ENCODE data around the gene NSUN5.
"Not testable (repeated sequence)": the region's sequence is repeated elsewhere in the genome, so short reads cannot be mapped to it uniquely, and the experiment has no call there.

Gene NSUN5

DNA sequence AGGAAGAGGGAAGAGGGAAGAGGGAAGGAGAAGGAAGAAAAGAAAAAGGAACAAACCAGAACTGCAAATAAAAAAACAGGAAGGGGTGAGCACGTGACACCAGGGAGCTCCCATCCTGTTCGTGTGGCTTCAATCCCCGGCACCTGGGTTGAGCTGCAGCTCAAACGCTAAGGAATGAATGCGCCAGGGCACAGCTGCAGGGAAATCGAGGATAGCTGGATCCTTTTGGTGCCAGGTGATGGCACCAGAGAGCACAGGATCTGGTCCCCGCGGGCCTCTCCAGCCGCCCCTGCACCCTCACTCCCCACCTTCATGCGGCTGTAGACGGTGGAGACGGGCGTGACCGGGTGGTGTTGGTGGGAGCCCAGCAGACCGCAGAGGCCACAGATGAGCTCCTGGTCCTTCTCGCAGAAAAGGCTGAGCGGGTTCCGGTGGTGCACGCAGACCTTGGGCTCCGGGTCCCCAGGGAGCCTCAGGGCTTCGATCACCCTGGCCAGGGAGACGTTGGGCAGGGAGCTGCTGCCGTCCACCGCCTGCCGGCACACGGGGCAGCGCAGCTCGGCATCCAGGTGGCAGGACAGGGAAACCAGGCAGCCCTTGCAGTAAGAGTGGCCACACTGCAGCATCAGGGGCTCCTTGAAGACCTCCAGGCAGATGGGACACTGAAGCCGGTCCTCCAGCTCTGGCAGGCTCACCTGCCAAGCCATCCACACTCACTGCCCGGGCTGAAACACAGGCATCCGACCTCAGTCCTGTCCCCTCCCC, 15.6 kb upstream of the NSUN5 start:
- not testable (repeated sequence) for FAIRE-seq

GRCh38 chr7:73323434-73324080, 14.9 kb upstream of the NSUN5 start:
- FAIRE-seq: not testable (repeated sequence)

DNA sequence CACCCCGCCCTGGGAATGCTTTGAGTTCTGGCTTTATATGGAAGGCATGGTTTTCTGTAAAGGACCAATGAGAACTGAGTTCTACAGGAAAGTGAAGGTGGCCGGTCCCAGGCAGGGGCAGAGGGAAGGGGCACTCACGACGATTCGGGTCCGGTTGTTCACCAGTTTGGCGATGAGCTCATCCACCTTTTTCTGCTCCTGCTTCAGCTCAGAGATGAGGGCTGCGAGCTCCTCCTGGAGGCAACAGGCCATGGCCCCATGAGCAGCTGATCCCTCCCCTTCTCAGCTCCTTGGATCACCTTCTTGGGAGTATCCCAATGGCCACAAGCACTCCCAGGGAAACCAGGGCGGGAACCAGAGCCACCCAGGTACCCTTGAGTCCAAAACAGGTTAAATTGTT, 11.4 kb upstream of the NSUN5 start:
- FAIRE-seq: not testable (repeated sequence)

- not testable (repeated sequence) for FAIRE-seq
Measured at GRCh38 chr7:73319541-73319940, 10.9 kb upstream of the NSUN5 start.

DNA sequence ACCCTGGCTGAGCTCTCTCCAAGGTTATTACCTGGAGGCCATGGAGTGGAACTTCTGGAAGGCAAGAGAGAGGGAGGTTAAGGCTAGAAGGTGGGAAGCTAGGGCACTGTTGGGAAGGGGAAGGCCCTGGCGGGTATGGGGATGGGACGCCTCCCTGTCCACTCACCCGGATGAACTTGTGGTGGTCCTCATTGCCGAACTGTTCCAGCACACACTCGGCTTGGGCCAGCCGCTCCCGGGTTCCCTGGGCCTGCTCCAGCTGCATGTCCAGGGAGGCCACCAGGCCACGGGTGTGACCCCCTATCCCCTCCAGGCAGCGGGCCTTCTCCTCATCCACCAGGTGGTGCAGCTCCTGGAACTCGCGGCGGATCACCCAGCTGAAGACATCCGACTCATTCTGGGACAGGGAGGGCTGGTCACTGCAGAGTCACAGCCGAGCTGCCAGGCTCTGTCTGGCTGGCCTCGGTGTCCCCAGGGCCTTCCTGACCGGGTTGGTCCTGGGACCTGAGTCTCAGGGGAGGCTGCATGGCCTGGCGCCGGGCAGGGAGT, 10.1 kb upstream of the NSUN5 start:
- FAIRE-seq: not testable (repeated sequence)

GRCh38 chr7:73316521-73316920, 7.9 kb upstream of the NSUN5 start:
- no peak for FAIRE-seq

DNA sequence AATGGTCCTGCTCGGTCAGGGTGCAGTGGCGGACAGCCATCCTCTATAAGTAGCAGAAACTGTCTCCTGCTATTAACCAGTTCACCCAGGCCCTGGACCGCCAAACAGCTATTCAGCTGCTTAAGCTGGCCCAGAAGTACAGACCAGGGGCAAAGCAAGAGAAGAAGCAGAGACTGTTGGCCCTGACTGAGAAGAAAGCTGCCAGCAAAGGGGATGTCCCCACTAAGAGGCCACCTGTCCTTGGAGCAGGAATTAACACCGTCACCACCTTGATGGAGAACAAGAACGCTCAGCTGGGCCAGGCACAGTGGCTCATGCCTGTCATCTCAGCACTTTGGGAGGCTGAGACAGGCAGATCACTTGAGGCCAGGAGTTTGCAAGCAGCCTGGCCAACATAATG, 5.6 kb upstream of the NSUN5 start:
- no peak for FAIRE-seq

DNA sequence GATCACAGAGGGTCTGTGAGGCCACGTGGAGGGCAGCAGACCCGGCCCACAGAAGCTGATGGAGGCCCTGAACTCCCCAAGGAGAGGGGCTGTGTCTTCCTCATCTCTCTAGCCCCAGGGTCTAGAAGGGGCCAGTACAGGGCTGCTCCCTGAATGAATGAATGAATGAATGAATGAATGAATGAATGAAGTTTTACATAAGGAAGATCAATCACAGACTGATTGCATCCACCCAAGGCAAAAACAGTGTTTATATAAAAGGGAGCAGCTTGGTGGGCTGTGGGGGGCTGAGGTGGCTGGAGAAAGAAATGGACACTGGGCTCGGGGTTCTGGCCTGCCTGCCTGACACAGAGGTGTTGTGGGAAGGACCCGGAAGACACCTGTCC, 4.9 kb upstream of the NSUN5 start:
- FAIRE-seq: no peak

DNA sequence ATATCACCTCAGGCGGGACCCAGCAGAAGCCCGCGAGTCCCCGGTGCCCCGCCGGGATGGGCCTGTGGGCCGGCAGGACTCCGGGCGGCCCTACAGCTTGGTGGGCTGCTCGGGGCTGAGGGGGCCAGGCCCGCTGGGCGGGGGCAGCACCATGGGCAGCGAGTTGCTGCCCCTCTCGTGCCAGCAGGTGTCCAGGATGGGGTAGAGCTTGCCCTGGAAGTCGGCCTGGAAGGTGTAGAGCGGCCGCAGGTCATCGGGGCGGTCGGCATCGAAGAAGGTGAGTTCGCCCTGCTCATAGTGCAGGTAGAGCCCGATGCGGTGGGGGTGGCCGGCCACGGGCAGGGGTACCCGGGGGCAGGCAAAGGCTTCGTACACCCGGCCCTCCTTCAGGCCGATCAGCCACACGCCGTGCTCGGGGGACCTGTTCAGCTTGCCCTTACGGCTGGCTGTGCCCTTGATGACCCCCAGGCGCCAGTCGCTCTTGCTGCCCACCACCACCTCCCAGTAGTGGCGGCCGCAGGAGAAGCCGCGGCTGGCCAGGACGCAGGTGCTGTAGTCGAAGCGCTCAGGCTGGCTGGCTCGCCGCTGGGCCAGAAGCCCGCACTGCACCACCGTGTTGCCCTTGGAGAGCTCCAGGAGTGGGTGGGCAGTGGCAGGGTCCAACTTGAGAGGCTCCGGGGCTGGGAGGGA, 4.3 kb upstream of the NSUN5 start:
- FAIRE-seq: no peak

- not testable (repeated sequence) for FAIRE-seq
Measured at GRCh38 chr7:73311421-73311820, 2.8 kb upstream of the NSUN5 start.

GRCh38 chr7:73308074-73308664, 457 bp downstream of the NSUN5 start:
- FAIRE-seq: no peak

DNA sequence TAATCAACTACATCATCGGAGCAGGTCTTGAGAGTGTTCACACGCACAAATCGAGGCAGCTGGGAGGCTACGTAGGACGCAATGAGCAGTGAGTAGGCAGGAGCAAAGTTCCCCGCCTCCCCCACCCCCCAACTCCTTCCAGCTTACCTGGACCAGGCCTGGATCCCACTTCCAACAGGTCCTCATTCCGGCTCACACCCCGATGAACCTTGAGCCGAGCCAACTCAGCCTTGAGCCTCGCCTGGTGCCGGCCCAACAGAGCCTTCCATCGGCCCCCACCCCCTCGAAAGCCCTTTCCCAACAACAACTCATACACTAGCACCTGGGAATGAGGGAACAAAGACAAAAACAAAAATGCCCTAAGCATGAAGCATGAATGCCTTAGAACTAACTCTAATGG, 1.2 kb downstream of the NSUN5 start:
- FAIRE-seq: no peak

GRCh38 chr7:73304612-73305387, 3.8 kb downstream of the NSUN5 start:
- FAIRE-seq: not testable (repeated sequence)

- FAIRE-seq: no peak
Measured at GRCh38 chr7:73304071-73304470, 4.6 kb downstream of the NSUN5 start.

GRCh38 chr7:73303546-73303945, 5.1 kb downstream of the NSUN5 start:
- FAIRE-seq: no peak

GRCh38 chr7:73302846-73303245, 5.8 kb downstream of the NSUN5 start:
- not testable (repeated sequence) for FAIRE-seq

DNA sequence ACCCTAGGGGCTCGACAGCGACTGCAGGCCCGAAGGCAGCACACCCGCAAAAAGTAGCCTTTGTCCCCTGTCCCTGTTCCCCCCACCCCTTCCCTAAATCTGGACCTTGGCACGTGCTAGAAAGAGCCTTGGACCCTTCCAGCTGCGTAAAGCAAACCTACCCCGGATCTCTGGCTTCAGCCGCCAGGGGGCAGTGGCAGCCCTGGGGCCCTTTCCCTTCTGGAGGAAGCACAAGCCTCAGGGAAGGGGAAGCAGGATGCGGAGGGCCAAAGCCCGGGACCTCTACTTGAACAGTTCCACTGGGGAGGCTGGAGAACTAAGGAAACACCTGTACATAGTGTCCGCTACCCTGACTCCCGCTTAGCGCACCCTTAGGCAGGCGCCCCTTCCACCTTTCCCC, 7.5 kb downstream of the NSUN5 start:
- FAIRE-seq: not testable (repeated sequence)

GRCh38 chr7:73299812-73300211, 8.8 kb downstream of the NSUN5 start:
- FAIRE-seq: not testable (repeated sequence)

DNA sequence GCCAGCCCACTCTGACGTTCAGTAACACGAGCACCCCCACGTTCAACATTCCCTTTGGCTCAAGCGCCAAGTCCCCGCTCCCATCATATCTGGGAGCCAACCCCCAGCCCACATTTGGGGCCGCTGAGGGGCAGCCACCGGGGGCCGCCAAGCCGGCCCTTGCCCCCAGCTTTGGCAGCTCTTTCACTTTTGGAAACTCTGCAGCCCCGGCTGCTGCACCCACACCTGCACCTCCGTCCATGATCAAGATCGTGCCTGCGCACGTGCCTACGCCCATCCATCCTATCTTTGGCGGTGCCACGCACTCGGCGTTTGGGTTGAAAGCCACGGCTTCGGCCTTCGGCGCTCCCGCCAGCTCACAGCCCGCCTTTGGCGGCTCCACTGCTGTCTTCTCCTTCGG, 10.9 kb downstream of the NSUN5 start:
- not testable (repeated sequence) for FAIRE-seq

- not testable (repeated sequence) for FAIRE-seq
Measured at GRCh38 chr7:73297235-73297634, 11.4 kb downstream of the NSUN5 start.

DNA sequence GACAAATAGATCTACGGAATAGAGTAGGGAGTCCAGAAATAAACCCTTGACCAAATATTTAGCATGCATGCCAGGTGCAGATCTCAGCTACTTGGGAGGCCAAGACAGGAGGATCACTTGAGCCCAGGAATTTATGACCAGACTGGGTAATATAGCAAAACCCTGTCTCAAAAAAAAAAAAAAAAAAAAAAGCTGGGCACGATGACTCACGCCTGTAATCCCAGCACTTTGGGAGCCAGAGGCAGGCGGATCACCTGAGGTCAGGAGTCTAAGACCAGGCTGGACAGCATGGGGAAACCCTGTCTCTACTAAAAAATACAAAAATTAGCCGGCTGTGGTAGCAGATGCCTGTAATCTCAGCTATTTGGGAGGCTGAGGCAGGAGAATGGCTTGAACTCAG, 31.4 kb downstream of the NSUN5 start:
- FAIRE-seq: not testable (repeated sequence)

GRCh38 chr7:73267813-73268212, 40.8 kb downstream of the NSUN5 start:
- not testable (repeated sequence) for FAIRE-seq
